ENCODE data around the gene DAB2.
"Not testable (repeated sequence)": the region's sequence is repeated elsewhere in the genome, so short reads cannot be mapped to it uniquely, and the experiment has no call there.

DAB2 gene

DNA sequence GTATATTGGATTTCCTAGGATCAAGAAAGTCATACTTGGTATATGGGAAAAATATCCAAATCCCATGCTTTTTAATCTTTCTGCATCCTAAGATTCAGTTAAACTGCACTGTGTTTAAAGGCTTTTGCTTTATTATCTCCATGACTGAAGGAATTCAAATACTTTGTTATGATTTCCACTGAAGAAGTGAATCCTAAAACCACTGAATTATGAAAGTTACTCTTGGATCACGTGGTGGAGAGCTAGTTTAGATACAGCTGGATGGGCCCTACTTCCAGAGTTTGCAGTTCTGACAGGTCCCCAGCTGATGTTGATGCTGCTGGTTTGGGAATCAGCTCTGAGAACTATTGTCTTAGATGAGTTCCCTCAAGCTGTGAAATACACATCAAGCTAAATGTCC lies 5.0 kb downstream of the DAB2 start:
- no peak for DNase-seq

DNA sequence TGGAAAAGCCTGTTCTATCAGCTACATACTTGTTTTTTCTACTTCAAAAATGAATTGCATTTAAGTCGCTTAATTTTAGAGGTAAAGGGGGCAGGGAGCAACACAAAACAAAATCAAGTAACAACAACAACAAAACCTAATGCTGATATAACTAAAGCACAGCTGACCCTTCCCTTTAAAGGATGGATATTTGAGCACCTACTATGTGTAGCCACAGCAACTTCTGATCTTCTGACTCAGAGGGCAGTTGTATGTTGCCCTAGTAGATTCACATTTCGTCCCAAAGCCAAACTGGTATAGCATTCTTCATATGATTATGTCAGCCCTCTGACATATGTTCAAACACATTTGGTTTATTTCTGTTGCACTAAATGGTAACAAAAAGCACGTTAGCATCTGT lies 6.8 kb downstream of the DAB2 start:
- no peak for DNase-seq

DNA sequence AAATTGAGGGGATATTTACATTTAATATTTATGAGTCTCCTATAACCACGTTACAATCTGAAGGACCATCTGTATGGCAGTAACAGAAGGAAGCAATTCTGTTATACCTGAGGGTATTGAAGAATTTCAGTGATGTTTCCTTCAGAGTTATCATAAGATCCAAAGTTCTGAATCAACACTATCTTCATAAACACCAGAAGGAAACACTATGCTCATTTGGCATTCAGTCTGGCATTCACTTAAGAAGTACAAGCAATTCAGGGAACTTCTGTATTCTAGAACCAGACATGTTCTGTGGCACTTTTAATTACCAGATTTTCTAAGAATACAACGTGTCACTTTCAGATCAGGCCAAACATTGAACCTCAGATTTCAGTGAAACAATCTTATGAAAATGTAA lies 9.6 kb downstream of the DAB2 start:
- no peak for DNase-seq

DNA sequence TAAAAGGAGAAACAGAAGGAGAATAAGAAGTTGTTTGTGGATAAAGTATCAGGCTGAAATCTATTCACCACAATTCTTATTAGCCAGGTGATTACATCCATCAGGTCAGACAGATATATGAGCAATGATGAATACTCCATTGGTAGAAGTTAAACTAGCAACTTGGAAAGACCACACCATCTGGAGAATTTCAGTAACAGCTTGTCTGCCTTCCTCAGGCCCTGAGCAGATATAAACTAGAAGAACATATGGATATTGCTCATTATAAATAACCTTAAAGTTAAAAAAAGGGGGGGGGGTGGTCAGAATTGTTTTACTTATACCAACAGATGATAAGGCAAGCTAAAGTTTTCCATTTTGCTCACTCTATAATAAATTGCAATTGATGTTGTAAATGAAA lies 10.4 kb downstream of the DAB2 start:
- DNase-seq = no peak

DNA sequence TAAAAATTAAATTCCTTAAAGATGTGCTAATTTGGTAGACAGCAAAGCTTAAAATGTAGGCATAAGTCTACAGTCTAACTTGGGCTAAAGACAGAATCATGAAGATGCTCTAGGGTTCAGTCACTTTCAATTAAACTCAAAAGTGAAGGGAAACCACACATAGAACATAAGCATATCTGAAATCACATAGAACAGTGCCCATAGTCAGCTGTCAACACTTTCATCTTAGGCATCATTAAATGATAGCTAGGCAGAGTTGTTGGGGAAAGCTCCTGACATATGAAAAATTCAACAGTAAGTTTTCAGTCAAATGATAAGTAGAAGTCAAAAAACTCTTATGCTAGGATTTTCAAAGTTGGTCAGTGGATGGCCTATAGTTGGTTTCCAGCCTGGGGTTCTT lies 11.0 kb downstream of the DAB2 start:
- no peak for DNase-seq

DNA sequence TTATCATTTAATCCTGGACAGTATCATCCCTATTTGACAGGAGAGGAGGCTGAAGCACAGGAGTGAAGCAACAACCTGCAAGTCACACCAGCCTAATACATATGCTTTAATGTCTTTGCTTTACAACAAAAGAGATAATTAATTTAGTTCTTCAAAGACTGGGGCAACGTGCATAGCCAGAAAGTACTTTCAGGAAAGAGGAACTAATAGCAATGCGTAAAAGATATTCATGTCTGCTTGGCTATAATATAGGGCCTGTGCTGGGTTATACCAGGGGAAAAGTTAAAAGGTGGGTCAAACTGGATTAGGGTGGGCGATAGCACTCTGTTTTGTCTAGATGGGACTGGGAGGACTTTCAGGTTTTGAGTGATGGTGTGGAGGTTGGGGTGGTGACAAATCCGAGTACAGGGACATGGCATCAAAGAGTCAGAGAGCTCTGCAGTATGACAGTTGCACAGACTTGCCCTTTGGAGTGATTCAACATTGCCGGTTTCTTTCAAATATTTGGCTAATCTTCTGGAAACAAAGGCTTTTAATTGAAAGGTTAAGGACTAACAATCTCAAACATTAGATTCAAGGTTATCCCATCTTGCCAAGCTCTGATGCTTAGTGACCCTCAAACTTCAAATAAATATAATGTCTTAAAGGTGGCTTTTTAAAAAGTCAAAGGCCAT lies 11.9 kb downstream of the DAB2 start:
- DNase-seq = no peak

DNA sequence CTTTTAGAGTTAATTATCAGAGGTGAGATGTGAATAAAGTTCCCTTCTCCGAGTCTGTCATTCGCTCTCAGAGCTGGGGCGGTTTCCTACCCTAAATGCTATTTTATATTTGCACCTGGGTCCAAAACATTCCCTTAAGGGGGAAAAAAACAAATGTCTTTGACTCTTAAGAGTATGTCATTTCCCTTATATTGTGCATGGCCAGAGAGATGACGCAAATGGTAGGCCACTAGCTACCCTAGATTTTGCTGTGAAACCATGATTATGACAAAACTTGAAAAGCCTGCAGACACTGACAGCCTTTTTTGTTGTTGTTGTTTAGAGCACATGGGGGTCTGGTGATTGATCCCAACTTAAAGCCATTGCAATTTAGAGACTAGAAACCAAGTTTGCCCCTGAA lies 12.8 kb downstream of the DAB2 start:
- DNase-seq = no peak

DNA sequence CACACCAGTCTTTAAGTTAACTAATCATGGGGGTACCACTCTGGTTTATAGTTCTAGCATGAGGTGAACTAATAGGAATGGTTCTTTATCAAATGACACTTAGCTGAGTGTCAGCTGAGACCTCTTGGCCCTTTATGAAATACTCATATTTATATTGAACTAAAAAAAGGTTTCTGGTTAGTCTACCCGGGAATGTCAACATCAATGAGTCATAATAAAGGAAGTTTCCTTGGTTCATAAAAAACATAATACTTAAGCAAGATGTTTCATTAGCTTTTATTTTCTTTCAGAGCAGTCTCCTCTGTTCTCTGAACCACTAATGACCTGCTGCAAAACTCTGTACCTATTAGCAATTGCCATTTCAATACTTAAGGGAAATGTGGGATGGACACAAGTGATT lies 13.7 kb downstream of the DAB2 start:
- no peak for DNase-seq

DNA sequence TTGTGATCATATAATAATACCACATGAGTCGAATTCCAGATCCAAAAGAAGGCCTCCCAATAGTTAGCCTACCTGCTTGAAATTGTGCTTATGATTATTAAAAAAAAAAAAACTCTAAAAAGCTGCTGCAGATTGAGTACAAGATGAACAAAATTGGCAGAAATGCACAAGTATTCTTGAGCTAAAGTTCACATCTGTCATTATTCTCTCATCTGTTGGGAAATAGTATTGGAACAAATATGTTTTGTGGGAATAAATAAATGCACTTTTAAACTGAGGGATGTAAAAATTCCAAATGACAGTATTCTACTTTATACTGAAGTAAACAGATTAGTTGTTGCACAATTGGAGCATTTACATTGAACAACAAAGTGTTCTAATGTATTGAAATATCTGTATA lies 15.7 kb downstream of the DAB2 start:
- DNase-seq = no peak

DNA sequence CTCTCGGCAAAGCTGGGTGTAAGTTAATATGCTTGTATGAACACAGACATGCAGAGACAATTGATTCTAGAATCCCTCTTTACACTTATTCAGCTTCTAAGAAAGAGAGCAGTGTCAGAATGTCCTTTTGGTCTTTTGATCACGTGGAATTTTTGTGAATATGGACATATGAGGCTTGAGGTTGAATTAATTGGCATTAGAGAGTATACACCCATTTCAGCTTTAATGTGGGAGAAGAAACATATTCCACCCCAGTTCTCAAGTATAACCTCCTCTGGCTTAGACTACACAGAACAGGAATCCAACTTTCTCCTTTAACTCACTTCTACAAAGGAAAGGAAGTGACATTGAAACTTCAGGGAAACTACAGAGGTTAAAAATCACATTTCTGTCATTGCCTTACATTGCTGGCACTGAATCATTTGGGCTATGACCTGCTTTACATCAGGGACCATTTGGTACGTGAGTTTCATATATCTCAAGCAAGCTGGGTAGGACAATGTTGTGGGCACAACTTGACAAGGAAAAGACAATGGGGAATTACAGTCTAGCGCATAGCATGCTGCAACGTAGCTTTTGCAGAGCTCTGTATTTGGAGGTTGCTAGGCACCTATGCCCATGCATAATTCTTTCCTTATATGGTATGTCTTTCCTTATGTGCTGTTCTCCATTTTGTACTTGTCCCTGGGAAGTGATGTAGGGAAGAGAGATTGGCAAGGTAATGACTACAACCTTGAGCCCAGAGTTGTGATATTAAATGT lies 19.5 kb downstream of the DAB2 start:
- no peak for DNase-seq

DNA sequence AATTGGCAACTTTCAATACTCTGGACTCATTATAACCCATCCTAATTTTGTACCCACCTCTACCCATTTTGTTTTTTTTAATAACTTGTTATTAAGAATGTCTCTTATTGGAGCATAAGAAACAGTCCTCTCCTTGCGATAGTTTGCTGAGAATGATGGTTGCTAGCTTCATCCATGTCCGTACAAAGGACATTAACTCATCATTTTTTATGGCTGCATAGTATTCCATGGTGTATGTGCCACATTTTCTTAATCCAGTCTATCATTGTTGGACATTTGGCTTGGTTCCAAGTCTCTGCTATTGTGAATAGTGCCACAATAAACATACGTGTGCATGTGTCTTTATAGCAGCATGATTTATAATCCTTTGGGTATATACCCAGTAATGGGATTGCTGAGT lies 21.0 kb downstream of the DAB2 start:
- DNase-seq = not testable (repeated sequence)

DNA sequence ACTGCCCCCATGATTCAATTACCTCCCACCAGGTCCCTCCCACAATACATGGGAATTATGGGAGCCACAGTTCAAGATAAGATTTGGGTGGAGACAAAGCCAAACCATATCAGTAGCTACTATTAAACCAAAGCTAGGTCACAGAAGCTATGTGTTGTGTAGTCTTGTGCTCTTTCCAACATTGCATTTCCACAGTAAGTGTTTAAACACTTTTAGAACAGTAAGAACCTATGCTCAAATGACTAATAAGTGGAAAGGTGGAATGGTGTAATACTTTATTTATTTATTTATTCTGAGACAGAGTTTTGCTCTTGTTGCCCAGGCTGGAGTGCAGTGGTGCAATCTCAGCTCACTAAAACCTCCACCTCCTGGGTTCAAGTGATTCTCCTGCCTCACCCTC lies 22.6 kb downstream of the DAB2 start:
- DNase-seq = not testable (repeated sequence)

DNA sequence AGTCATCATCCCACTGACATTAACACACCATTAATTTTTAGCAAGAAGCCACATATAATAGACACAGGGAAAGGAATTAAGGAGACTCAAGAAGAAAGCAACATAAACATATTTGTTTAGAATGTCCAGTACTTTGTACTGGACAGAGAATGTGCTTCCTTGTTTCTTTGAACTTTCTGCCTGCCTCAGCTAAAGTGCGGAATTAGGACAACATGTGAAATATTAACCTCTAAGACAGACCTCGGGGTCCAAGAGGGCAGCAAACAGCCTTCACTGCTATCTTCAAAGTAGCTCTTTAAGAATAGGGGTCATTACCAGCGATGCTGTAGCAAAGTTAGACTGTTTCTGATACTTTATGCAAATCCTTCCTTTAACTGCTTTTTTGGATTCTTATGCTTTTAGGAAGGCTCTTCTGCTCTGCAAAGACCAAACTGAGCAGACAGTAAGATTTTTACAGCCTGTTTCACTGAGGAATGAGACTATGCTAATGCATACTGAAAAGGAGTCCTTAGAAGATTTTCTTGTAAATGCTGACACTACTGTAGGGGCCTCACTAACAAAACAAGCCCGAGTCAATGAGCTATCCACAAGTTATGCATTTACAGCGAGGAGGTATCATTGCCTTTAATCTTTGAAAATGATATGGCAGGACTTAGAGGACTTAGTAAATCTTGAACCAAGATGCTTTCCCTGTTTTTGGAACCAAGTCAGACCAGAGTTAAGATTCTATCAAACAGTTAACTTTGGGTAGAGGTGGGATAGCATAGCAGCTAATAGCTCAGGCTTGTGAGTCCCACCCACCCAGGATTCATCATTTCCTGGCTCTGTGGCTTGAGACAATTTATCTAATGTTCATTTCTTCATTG lies 23.8 kb downstream of the DAB2 start:
- DNase-seq = no peak

DNA sequence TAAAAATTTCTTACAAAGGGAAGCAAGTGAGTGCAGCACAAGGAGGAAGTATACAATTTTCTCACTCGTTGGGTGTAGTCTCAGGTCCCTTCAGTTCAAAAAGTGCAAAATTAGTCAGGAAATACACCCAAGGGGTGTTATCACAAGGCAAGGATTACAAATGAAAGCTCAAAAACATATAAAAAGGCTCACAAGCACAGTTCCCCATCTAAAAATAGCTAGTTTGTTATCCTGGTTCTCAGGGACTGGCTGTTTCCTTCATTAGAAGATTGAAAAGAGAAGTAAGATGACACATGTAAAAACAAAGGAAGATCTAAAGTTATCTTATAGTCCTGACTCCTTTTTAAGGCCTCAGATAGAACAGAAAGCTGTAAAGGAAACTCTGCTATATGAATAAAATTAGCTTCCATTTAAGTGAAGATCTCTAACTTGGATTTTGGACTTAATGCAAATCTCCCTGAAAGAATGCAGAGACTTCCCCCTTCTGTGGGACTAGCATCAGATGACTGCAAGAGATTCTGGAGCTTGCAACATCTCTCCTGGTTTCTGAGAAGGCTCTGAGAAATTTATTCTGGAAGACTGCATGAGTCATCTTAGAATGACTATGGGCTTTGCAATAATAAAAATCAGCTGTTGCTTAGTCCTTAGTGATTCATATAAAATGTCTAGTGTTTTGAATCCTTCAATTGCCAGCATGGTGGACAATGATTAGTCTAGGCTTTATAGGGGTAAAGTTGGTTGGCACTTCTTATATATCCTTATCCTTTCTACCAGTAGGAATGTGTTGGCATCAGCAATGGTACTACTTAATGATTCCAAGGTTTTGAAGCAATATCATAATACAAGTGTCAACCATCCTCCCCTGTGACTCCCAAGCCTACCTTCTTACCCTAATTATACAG lies 25.4 kb downstream of the DAB2 start:
- no peak for DNase-seq

DNA sequence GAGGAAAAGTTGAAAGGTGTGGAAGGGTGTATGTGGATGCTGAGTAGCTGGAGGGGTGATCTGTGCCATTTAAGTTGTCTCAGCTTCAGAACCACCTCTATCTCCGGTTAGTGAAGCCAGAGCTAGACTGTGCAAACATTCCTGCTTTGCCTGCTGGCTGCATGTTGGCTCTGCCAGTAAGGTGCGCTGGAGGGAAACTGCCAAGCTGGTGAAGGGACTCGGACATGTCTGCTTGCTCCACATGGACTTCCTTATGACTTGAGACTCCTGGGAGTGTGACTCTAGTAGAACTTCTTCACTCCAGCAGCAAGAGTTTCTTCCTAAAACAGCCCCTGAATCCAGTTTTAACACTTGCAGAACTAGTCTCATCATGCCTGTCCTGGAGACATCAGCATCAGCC lies 27.9 kb downstream of the DAB2 start:
- DNase-seq = no peak

DNA sequence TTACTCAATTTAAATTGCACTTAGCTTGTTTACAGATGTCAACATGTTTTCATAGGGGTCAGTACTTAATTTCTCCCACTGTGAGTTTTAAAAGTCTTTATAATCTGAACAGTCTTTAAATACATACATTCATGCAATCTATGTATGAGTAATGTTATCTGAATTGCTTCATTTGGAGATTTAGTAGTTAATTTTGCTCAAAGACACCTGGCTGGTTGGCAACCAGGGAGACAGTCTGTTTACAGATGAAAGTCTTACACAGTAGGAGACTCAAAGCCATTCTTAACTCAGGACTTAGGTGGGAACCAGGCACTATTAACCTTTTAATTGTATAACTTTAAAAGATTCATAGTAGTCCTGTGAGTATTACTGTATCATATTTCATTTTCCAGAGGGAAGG lies 29.3 kb downstream of the DAB2 start:
- no peak for DNase-seq

DNA sequence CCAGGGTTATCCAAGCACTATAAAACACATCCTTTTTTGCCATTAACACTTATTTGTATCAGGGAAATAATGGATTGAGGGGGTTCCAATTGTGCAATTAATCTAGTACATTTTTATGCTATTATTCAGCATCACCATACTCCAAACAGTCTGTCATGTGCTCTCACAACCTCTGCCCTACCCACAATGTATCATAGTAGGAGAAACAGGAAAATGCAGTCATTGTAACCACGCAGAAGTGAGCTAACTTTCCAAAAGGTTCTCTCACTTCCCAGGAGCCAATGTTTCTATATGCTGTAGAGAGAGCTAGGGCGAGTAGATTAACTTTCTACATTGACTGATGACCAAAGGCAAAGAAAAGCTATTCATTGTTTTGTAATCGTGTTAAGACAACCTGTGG lies 29.8 kb downstream of the DAB2 start:
- no peak for DNase-seq

DNA sequence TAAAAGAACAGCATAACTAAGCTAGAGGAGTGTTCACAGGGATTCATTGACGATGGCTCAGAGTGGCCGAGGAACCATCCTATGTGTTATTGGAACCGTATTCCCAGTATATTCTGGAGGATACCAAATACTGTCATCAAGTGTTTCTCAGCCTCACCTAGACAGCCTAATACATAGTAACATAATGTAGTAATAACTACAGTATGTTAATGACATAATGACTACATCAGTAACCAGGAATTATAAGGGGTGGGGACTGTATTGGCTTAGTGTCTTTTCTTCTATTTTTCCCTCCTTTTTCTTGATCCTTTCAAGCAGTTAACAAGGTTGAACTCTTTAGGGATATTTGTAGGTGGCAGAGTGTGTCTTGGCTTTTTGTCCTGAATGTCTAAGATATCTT lies 33.8 kb downstream of the DAB2 start:
- DNase-seq = no peak

DNA sequence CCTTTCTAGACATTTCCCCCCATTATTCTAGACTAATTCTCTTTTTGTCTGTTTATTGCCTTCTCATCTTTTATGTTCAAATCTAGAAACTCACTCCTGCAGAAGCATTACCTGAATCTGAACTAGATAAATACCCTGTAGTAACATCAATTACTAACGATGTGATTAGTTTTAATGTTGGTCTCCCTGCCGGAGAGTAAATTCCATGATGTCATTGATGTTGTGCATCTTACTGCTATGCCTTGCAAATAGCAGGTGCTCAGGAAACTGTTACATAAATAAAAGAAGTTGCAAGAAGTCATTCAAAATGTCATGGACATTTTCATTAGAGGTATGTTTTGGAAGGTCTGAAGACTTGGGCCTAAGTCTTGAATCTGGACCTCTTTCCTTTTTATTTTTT lies 37.5 kb downstream of the DAB2 start:
- no peak for DNase-seq

DNA sequence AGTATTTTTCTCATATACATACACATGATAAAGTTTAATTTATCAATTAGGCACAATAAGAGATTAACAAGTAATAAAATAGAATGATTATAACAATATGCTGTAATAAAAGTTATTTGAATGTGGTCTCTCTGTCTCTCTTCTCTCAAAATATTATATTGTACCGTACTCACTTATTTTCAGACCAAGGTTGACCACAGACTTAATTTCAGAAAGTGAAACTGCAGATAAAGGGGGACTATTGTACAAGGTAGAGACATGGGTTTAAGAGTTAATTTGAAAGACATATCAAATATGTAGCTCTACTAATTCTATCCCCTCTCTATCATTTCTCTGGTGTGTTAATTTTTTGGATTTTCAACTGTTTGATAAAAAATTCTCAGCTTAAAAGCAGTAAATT lies 40.5 kb downstream of the DAB2 start:
- DNase-seq = no peak

DNA sequence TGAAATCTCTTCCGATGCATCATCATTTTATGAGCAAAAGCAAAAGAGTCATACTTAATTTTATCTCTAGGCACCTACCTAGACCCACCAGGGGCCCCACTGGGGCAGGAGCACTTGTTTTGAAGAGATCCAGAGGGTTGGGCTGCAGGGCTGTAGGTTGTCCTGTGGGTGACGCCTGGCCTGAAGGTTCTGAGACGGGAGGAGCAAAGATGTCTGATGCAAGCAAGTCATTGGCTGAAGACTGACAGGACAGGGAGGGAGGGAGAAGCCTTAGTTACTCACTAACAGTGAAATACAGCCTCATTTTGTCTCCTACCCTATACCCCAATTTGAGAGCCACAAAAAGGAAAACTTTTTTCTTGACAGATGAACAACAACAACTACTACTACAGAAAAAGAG lies 43.4 kb downstream of the DAB2 start:
- no peak for DNase-seq

DNA sequence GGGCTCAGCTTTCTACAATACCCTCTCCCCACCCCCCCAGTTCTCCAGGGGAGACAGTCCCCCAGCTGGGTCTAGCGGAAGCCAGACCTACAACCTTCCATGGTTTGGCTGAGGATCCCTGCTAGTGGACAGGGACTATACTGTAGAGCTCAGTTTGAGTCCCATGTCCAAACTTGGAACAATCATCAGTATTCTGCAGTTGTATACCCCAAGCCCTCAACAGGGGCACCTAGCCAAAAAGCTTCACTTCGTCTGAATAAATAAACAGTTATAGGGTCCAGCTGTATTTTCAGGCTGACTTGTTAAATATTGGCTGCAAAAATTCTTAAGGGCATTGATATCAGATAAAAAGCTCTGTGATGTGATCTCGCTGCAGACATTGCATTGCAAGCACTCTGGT lies 45.1 kb downstream of the DAB2 start:
- DNase-seq = peak in 1 of 2 experiments; percentile 19

DNA sequence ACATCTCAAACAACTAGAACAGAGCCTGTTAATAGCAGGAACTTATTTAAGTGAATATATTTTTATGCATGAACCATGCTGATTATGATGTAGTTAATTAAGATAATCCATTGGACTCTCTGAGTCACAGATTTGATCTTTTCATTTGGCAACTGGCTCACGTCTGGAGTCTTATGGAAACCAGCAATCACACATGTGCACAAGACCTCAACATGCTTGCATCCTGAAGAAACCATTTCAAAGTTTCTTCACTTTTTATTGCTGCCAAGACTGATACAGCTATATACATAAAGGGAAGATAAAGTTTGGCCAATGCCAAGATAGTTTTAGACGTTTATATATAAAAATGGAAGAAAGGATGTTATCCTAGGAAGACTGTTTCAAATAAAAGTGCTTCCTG lies 47.2 kb downstream of the DAB2 start:
- no peak for DNase-seq
